ENCODE data around the gene VAV2.
"Not testable (repeated sequence)": the region's sequence is repeated elsewhere in the genome, so short reads cannot be mapped to it uniquely, and the experiment has no call there.

Gene VAV2

GRCh38 chr9:133938086-133938485 is 54.0 kb downstream of the VAV2 start:
- no peak for DNase-seq (ENCODE audit: low spot score)

GRCh38 chr9:133937120-133937519 is 55.0 kb downstream of the VAV2 start:
- DNase-seq (ENCODE audit: low spot score) = no peak

GRCh38 chr9:133935328-133936005 is 56.7 kb downstream of the VAV2 start:
- DNase-seq (ENCODE audit: low spot score) = no peak

GRCh38 chr9:133934482-133935232 is 57.5 kb downstream of the VAV2 start:
- DNase-seq (ENCODE audit: low spot score) = no peak

GRCh38 chr9:133933426-133934026 is 58.6 kb downstream of the VAV2 start:
- DNase-seq (ENCODE audit: low spot score) = no peak

GRCh38 chr9:133932633-133933032 is 59.5 kb downstream of the VAV2 start:
- DNase-seq (ENCODE audit: low spot score) = no peak

GRCh38 chr9:133932181-133932580 is 59.9 kb downstream of the VAV2 start:
- DNase-seq (ENCODE audit: low spot score) = no peak

- DNase-seq (ENCODE audit: low spot score) = no peak
These were observed 61.2 kb downstream of the VAV2 start for GRCh38 chr9:133930682-133931485.

GRCh38 chr9:133930046-133930681 is 62.0 kb downstream of the VAV2 start:
- DNase-seq (ENCODE audit: low spot score) = no peak

- no peak for DNase-seq (ENCODE audit: low spot score)
These were observed 62.5 kb downstream of the VAV2 start for GRCh38 chr9:133929599-133929998.

- peak; percentile 53 for DNase-seq (ENCODE audit: low spot score)
These were observed 63.8 kb downstream of the VAV2 start for GRCh38 chr9:133928248-133928764.

- DNase-seq (ENCODE audit: low spot score) = no peak
These were observed 65.1 kb downstream of the VAV2 start for GRCh38 chr9:133927041-133927440.

GRCh38 chr9:133926165-133926856 is 65.8 kb downstream of the VAV2 start:
- no peak for DNase-seq (ENCODE audit: low spot score)

GRCh38 chr9:133924453-133924852 is 67.7 kb downstream of the VAV2 start:
- no peak for DNase-seq (ENCODE audit: low spot score)

- not testable (repeated sequence) for DNase-seq (ENCODE audit: low spot score)
These were observed 68.5 kb downstream of the VAV2 start for GRCh38 chr9:133923608-133924007.

- no peak for DNase-seq (ENCODE audit: low spot score)
These were observed 70.3 kb downstream of the VAV2 start for GRCh38 chr9:133921866-133922265.

- DNase-seq (ENCODE audit: low spot score) = no peak
These were observed 71.7 kb downstream of the VAV2 start for GRCh38 chr9:133920471-133920870.

- no peak for DNase-seq (ENCODE audit: low spot score)
These were observed 72.6 kb downstream of the VAV2 start for GRCh38 chr9:133919253-133920115.

GRCh38 chr9:133918111-133918813 is 73.9 kb downstream of the VAV2 start:
- no peak for DNase-seq (ENCODE audit: low spot score)
